Activated CD8-positive, alpha-beta T cell treated with anti-CD3 and anti-CD28 coated beads, Interleukin-2, amount 10 ng/mL, durations not matched to agents 7 days and 5 days (primary cell): ENCODE results near the gene AIFM3. TPM values are rescaled to one million over a fixed set of nuclear protein-coding genes. Genes with fewer than 3 reads are reported as not detected.

Source experiments
- ATAC-seq: fragments of 150-1000 bp; cut with Tn5 transposase; one replicate; pipeline ENCODE4 v1.10.0; 2021; ENCODE audit warnings: moderate library complexity
- CTCF ChIA-PET: fragments of 350-600 bp; sonication (Branson Sonifier 250); formaldehyde crosslinking; loops from one replicate; lab custom pipeline; 2021; ENCODE audit warnings: antibody characterized with exemption; lab: Charles Lee
- POLR2A ChIA-PET: fragments of 350-600 bp; sonication (Branson Sonifier 250); formaldehyde crosslinking; loops from one replicate; lab custom pipeline; 2021; ENCODE audit warnings: antibody characterized with exemption; lab: Charles Lee
- DNase-seq: peaks from one replicate; pipeline ENCODE4 v3.0.0-alpha.2; 2020
- H3K27ac Mint-ChIP-seq: one replicate; pipeline ENCODE4 v1.8.0; 2021; ENCODE audit warnings: mild to moderate bottlenecking, mixed read lengths
- H3K27me3 Mint-ChIP-seq: one replicate; pipeline ENCODE4 v1.8.0; 2021; ENCODE audit warnings: low read depth, mixed read lengths
- H3K36me3 Mint-ChIP-seq: one replicate; pipeline ENCODE4 v1.8.0; 2021; ENCODE audit warnings: low read depth, mixed read lengths
- H3K4me1 Mint-ChIP-seq: one replicate; pipeline ENCODE4 v1.8.0; 2021; ENCODE audit warnings: low read depth, mixed read lengths
- H3K4me3 Mint-ChIP-seq: one replicate; pipeline ENCODE4 v1.8.0; 2021; ENCODE audit warnings: mild to moderate bottlenecking, mixed read lengths
- H3K9me3 Mint-ChIP-seq: one replicate; pipeline ENCODE4 v1.8.0; 2022; ENCODE audit warnings: mixed read lengths; ENCODE audit not compliant: insufficient read depth
- total RNA-seq, 2 experiments: library from RNA; stranded (reverse); gene quantifications; one replicate each; pipeline ENCODE4 v1.2.3, GENCODE V29; 2021

AIFM3 gene
- total RNA-seq, 2 experiments from 2014 or later = 0.37 to 0.39 TPM

DNA sequence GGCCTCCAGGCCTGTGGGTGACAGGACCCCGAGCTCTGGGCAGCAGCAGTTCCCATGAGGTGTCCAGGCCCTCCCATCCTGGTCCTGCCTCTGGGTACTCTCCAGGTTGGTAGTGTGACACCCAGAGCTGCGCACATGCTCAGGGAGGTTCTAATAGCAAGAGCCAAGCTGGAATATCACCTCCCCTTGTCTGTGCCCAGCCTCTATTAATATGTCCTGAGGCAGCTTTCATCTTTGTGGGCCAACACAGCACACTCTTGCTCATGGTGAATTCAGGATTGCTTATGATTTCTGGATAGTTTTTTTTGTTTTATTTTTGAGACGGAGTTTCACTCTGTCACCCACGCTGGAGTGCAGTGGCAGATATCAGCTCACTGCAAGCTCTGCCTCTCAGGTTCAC, 51.3 kb downstream of the AIFM3 start:
- no peaks in the 10 kb centered on the region for H3K9me3 Mint-ChIP-seq
- peaks cover 9% of the 10 kb centered on the region for H3K27me3 Mint-ChIP-seq
- no peak for ATAC-seq
- peaks cover 17% of the 10 kb centered on the region for H3K4me1 Mint-ChIP-seq
- no peak overlapping the region for H3K27ac Mint-ChIP-seq
- CTCF ChIA-PET = no interaction called here
- H3K36me3 Mint-ChIP-seq = no peaks in the 10 kb centered on the region
- DNase-seq = no peak
- H3K4me3 Mint-ChIP-seq = no peak overlapping the region
- POLR2A ChIA-PET = no interaction called here

DNA sequence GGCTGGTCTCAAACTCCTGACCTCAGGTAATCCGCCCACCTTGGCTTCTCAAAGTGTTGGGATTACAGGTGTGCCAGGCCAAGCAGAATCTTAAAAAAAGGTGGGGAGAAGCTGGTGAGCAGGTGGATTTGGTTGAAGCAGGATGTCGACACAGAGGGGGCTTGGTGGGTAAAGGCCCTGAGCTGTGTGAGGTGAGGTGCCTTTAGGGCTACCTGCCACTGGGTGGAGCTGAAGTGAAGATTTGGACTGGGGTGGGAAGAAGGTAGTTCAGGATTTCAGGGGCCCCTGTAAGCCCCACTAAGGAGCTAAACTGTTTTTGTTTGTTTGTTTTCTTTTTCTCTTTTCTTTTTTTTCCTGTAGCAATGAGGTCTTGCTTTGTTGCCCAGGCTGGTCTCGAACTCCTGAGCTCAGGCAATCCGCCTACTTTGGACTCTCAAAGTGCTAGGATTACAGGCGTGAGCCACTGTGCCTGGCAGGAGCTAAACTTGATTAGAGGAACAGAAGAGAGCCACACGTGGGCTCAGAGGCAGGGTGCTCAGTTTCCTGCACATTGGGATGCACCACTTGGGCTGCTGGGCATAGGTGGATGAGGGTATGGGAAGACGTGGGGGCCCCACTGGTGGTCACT, 53.9 kb downstream of the AIFM3 start:
- CTCF ChIA-PET = interaction anchor here (0.9 to 1.7 kb wide), 9 partner anchors 11 to 82 kb away, joined by 3 to 7 read pairs (median 3); partner anchors contain the start of gene SLC7A4
- no peaks in the 10 kb centered on the region for H3K9me3 Mint-ChIP-seq
- no peak overlapping the region for H3K27ac Mint-ChIP-seq
- H3K27me3 Mint-ChIP-seq = peaks cover 6% of the 10 kb centered on the region
- ATAC-seq (peak; percentile 68), DNase-seq (peak; percentile 61)
- POLR2A ChIA-PET = no interaction called here
- no peak overlapping the region for H3K4me3 Mint-ChIP-seq
- H3K4me1 Mint-ChIP-seq = peaks cover 11% of the 10 kb centered on the region
- H3K36me3 Mint-ChIP-seq = no peaks in the 10 kb centered on the region

DNA sequence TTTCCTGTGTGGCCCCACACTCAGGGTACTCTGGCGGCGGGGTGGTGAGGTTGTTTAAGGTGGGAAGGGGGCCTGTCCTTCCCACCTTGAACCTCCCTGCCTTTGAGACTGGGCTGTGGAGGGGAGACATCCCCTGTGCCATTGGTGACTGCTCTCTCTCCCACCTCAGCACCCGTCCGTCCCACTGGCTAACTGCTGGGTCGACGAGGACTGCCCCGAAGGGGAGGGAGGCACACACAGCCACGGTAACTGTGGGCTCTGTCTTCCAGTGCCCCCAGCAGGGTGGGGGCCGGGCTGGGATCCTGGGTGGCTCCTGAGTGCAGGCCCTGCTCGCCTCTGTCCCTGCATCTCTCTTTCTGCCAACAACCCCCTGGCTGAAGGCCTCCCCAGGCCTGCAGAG, 55.5 kb downstream of the AIFM3 start:
- Mint-ChIP-seq H3K9me3 (no peaks in the 10 kb centered on the region), H3K27ac (no peak overlapping the region), H3K4me3 (no peak overlapping the region), H3K36me3 (no peaks in the 10 kb centered on the region), H3K4me1 (peaks cover 14% of the 10 kb centered on the region), H3K27me3 (no peaks in the 10 kb centered on the region)
- ChIA-PET CTCF (interaction anchor here (1.5 kb wide), 1 partner anchor 41 kb away, joined by 3 read pairs; no protein-coding TSS in a partner anchor), POLR2A (no interaction called here)
- DNase-seq (no peak), ATAC-seq (no peak)

DNA sequence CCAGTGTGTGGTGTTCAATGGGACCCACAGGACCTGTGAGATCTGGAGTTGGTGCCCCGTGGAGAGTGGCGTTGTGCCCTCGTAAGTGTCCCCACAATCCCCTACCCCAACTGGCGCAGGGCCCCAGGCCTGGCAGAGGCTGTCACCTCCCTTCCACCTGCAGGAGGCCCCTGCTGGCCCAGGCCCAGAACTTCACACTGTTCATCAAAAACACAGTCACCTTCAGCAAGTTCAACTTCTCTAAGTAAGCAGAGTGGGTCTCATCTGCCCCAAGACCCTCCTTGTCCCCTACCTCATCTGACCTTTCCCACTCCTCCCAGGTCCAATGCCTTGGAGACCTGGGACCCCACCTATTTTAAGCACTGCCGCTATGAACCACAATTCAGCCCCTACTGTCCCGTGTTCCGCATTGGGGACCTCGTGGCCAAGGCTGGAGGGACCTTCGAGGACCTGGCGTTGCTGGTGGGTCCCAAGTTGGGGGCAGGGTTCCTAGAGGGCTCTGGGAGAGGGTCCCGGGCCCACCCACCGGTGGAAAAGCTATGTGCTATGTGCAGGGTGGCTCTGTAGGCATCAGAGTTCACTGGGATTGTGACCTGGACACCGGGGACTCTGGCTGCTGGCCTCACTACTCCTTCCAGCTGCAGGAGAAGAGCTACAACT, 56.0 kb downstream of the AIFM3 start:
- no peak for DNase-seq
- Mint-ChIP-seq H3K27me3 (no peaks in the 10 kb centered on the region), H3K4me1 (peaks cover 14% of the 10 kb centered on the region), H3K9me3 (no peaks in the 10 kb centered on the region), H3K36me3 (no peaks in the 10 kb centered on the region), H3K27ac (no peak overlapping the region), H3K4me3 (no peak overlapping the region)
- ATAC-seq = no peak
- CTCF ChIA-PET = interaction anchor here (1.1 kb wide), 1 partner anchor 23 kb away, joined by 4 read pairs; the partner anchor contains the start of gene LRRC74B
- POLR2A ChIA-PET = no interaction called here

DNA sequence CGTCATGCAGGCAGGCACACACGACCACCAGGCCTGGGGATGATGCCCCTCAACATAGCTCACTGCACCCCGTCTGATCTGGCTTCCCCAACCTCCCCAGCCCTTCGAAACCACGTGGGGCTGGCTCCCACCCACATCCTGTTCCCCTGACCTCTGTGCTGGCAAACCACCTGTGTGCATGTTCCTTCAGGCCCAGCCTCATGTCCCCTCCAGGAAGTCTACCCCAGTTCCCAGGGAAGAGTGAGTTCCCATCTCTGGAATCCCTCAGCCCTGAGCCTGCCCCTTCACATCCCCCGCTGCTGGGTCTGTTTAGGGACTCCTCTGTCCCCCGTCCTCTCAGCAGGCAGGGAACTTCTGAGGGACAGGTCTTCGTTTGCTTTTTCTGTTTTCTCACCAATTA, 58.2 kb downstream of the AIFM3 start:
- ATAC-seq (peak; percentile 62), DNase-seq (peak; percentile 63)
- ChIA-PET CTCF (interaction anchor here (1.0 kb wide), 1 partner anchor 9 kb away, joined by 3 read pairs; no protein-coding TSS in a partner anchor), POLR2A (no interaction called here)
- Mint-ChIP-seq H3K27me3 (peaks cover 6% of the 10 kb centered on the region), H3K4me3 (no peak overlapping the region), H3K36me3 (no peaks in the 10 kb centered on the region), H3K9me3 (no peaks in the 10 kb centered on the region), H3K4me1 (peaks cover 14% of the 10 kb centered on the region), H3K27ac (peak overlapping the region; percentile 17)

DNA sequence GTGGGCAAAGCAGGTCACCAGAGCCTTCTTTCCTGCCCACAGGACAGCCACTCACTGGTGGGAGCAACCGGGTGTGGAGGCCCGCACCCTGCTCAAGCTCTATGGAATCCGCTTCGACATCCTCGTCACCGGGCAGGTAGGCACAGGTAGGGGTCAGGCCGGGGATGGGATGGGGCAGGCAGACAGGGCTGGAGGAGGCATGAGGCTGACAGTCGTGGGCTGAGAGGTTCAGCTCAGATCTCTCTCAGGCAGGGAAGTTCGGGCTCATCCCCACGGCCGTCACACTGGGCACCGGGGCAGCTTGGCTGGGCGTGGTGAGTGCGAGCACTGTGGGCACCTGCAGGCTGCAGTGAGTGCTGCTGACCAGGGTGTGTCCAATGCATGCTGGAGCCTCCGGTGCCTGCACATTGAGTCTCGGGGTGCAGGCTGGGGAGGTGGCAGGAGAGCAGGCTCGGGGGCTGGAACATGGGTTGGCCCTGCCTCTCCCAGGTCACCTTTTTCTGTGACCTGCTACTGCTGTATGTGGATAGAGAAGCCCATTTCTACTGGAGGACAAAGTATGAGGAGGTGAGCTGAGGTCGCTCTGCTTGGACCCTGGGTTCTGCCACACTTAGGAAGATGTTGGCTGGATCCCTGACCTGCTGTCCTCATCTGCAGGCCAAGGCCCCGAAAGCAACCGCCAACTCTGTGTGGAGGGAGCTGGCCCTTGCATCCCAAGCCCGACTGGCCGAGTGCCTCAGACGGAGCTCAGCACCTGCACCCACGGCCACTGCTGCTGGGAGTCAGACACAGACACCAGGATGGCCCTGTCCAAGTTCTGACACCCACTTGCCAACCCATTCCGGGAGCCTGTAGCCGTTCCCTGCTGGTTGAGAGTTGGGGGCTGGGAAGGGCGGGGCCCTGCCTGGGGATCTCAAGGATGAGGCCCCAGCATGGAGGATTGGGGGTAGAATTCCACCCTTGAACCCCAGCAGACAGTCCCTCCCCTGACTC, 59.0 kb downstream of the AIFM3 start:
- peak overlapping the region; percentile 17 for H3K27ac Mint-ChIP-seq
- H3K4me1 Mint-ChIP-seq = peaks cover 14% of the 10 kb centered on the region
- H3K36me3 Mint-ChIP-seq = no peaks in the 10 kb centered on the region
- H3K27me3 Mint-ChIP-seq = peaks cover 14% of the 10 kb centered on the region
- no peak for DNase-seq
- POLR2A ChIA-PET = no interaction called here
- no peak overlapping the region for H3K4me3 Mint-ChIP-seq
- H3K9me3 Mint-ChIP-seq = no peaks in the 10 kb centered on the region
- ATAC-seq = no peak
- CTCF ChIA-PET = no interaction called here

DNA sequence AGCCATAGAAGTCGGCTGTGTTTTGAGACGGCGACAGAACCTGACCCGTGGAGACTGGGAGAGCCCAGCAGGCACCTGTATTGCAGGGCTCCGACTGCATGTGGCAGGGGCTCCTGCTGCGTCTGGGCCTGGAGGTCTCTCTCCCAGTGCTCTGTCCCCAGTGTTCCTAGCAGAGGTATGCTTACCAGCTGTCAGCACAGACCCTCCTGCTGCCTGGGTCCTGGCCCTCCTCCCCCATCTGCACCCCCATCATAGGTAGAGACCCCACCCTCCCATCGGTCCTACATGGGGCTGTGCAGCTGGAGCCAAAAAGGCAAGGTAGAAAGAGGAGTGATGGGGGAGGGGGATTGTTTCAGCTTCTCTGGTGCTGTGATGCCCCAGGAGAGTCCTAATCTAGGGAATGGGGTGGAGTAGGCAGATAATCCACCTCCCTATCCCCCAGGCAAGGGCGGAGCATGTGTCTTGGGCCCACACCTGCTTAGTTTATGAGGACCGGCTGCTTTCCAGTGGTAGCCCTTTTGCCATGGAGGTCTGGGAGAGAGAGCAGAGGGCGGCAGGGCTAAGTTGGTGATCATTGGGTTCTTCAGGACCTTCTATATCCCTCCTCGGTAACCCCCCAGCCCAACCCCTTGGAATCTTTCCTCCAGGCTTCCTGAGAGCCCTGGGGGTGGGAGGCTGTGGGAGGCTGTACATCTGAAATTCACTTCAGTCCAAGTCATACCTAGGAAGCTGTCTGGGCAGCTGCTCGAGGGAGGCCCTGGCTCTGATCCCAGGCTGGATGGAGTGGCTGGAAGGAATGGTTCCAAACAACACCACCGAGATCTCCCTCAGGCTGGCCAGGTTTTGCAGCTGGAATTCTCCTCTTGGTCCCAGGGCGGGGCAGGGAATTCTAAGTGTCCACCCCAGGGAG, 60.0 kb downstream of the AIFM3 start:
- ATAC-seq = no peak
- POLR2A ChIA-PET = no interaction called here
- CTCF ChIA-PET = no interaction called here
- Mint-ChIP-seq H3K4me1 (peaks cover 14% of the 10 kb centered on the region), H3K27ac (no peak overlapping the region), H3K27me3 (peaks cover 18% of the 10 kb centered on the region), H3K9me3 (no peaks in the 10 kb centered on the region), H3K4me3 (no peak overlapping the region), H3K36me3 (no peaks in the 10 kb centered on the region)
- no peak for DNase-seq

DNA sequence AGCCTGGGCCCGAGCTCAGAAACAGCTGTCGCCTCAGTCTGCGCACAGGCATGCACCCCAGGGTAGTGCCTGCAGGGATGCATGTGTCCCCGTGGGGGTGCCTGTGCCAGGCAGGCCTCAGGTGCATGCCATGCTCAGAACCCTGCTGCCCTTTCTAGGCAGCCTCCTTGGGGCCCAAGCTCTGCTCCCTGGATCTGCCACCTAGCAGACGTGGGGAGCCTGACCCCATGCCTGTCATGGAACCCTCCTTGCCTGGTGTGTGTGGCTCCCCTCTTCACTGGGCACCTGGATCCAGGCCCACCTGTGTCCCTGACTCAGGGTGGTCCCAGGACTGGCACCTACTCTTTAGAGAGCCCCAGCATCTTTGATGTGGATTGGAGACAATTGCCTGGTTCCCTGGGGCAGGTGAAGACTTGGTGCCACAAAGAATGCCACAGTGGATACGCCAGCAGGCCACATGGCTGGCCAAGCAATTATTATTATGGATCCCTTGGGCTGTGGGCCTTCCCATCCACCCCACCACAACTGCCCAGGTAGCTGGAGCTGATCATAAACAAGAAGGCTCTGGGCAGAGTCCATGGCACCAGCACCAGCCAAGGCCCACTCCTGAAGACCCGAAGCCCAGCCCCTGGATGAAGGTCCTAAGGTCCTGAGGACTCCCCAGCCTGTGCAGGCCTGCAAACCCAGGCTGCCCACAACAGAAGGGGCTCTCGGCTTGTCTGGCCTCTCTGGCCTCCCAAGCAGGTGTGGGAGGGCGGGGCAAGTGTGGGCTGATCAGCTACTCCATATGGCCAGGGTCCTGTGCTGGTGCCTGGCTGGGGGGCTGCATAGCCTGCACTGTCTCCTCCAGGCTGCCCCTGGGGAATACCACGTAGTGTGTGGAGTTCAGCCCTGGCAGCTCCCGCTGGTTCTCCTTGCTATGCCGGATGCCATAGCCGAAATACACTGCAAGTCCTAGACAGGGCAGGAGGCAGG, 61.5 kb downstream of the AIFM3 start:
- H3K27ac Mint-ChIP-seq = no peak overlapping the region
- DNase-seq (no peak), ATAC-seq (no peak)
- no peak overlapping the region for H3K4me3 Mint-ChIP-seq
- H3K27me3 Mint-ChIP-seq = peaks cover 27% of the 10 kb centered on the region
- H3K4me1 Mint-ChIP-seq = peaks cover 16% of the 10 kb centered on the region
- no peaks in the 10 kb centered on the region for H3K9me3 Mint-ChIP-seq
- CTCF ChIA-PET = no interaction called here
- POLR2A ChIA-PET = no interaction called here
- H3K36me3 Mint-ChIP-seq = no peaks in the 10 kb centered on the region

DNA sequence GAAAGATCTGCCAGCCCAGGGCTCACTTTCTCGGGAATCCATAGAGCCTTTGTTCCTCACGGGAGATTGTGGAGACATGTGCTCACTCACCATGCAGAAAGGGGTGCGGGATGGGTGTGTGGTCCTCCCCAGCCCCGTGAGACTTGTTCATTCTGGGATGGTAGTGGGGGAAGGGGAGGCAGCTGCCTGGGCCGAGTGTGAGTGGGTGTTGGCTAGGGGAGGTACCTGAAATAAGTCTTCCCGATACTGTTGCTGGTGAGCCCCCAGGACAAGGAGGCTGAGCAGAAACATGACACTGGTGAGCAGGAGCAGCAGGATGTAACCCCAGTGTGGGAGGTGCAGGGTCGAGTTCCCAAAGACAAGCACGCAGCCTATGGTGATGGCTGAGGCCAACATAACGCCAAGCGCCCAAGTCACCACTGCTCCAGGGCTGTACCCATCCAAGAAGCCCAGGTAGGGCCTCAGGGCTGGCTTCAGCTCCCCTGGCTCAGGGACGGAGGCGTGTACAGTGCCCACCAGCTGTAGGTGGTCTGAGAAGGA, 62.5 kb downstream of the AIFM3 start:
- Mint-ChIP-seq H3K4me1 (peaks cover 18% of the 10 kb centered on the region), H3K36me3 (no peaks in the 10 kb centered on the region), H3K4me3 (no peak overlapping the region), H3K9me3 (no peaks in the 10 kb centered on the region), H3K27me3 (peaks cover 33% of the 10 kb centered on the region), H3K27ac (no peak overlapping the region)
- ATAC-seq (no peak), DNase-seq (no peak)
- POLR2A ChIA-PET = no interaction called here
- CTCF ChIA-PET = no interaction called here

DNA sequence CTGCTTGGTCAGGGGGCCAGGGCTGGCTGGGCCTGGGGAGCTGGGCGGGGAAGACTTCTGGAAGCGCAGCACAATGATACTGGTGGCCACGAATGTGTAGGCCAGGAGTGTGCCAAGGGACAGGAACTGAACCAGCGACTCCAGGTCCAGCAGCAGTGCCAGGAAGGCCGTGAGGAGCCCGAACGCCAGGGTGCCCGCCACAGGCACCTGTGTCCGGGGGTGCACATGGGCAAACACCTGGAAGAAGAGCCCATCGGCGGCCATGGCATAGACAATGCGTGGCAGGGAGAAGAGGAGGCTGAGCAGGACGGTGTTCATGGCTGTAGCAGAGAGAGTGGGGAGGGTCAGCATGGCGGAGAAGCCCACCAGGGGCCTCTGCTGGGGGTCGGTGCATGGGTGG, 63.0 kb downstream of the AIFM3 start:
- ChIA-PET CTCF (no interaction called here), POLR2A (no interaction called here)
- DNase-seq (no peak), ATAC-seq (no peak)
- H3K27me3 Mint-ChIP-seq = peaks cover 35% of the 10 kb centered on the region
- H3K36me3 Mint-ChIP-seq = no peaks in the 10 kb centered on the region
- no peak overlapping the region for H3K27ac Mint-ChIP-seq
- no peak overlapping the region for H3K4me3 Mint-ChIP-seq
- H3K4me1 Mint-ChIP-seq = peaks cover 16% of the 10 kb centered on the region
- no peaks in the 10 kb centered on the region for H3K9me3 Mint-ChIP-seq
